ENCODE measurements around the gene TP63.
"Not testable (repeated sequence)": the region's sequence is repeated elsewhere in the genome, so short reads cannot be mapped to it uniquely, and the experiment has no call there.

The TP63 gene

GRCh38 chr3:189655617-189656016 is 24.4 kb downstream of the TP63 start:
- TF ChIP-seq ZNF274 (IDR thresholded peaks at IDR 0.05; ENCODE audit: low read depth, low read length) (no peak), SUZ12 (IDR thresholded peaks at IDR 0.05; ENCODE audit: extremely low read depth, insufficient read depth, insufficient read length) (no peak), YY1 (IDR thresholded peaks at IDR 0.05; ENCODE audit: insufficient read depth, insufficient read length) (no peak)
- no peaks in the 10 kb centered on the region for H3K4me1 ChIP-seq (ENCODE audit: insufficient read depth, insufficient read length)
- H3K27me3 ChIP-seq (ENCODE audit: insufficient read depth, insufficient read length) = no peaks in the 10 kb centered on the region
- H3K9me3 ChIP-seq (ENCODE audit: insufficient read depth, low read length) = peaks cover 11% of the 10 kb centered on the region
- DNase-seq (ENCODE audit: low read depth, low spot score) = no peak
- no peak overlapping the region for H3K9ac ChIP-seq (ENCODE audit: insufficient read length, low read depth)
- no peaks in the 10 kb centered on the region for H3K36me3 ChIP-seq (ENCODE audit: insufficient read depth, insufficient read length, low read length)
- no peak overlapping the region for H3K4me3 ChIP-seq (ENCODE audit: insufficient read length, low read depth)

- H3K4me1 ChIP-seq (ENCODE audit: insufficient read depth, insufficient read length) = no peaks in the 10 kb centered on the region
- H3K36me3 ChIP-seq (ENCODE audit: insufficient read depth, insufficient read length, low read length) = no peaks in the 10 kb centered on the region
- DNase-seq (ENCODE audit: low read depth, low spot score) = no peak
- no peak overlapping the region for H3K9ac ChIP-seq (ENCODE audit: insufficient read length, low read depth)
- H3K4me3 ChIP-seq (ENCODE audit: insufficient read length, low read depth) = no peak overlapping the region
- TF ChIP-seq SUZ12 (IDR thresholded peaks at IDR 0.05; ENCODE audit: extremely low read depth, insufficient read depth, insufficient read length) (no peak), YY1 (IDR thresholded peaks at IDR 0.05; ENCODE audit: insufficient read depth, insufficient read length) (no peak), ZNF274 (IDR thresholded peaks at IDR 0.05; ENCODE audit: low read depth, low read length) (no peak)
- no peaks in the 10 kb centered on the region for H3K27me3 ChIP-seq (ENCODE audit: insufficient read depth, insufficient read length)
- H3K9me3 ChIP-seq (ENCODE audit: insufficient read depth, low read length) = no peaks in the 10 kb centered on the region; the same call in 1 of the 2 replicates
Measured at GRCh38 chr3:189659571-189659970, 28.4 kb downstream of the TP63 start.

GRCh38 chr3:189664311-189664710 is 33.1 kb downstream of the TP63 start:
- H3K4me3 ChIP-seq (ENCODE audit: insufficient read length, low read depth) = no peak overlapping the region
- no peaks in the 10 kb centered on the region for H3K9me3 ChIP-seq (ENCODE audit: insufficient read depth, low read length)
- no peaks in the 10 kb centered on the region for H3K4me1 ChIP-seq (ENCODE audit: insufficient read depth, insufficient read length)
- no peaks in the 10 kb centered on the region for H3K27me3 ChIP-seq (ENCODE audit: insufficient read depth, insufficient read length)
- TF ChIP-seq SUZ12 (IDR thresholded peaks at IDR 0.05; ENCODE audit: extremely low read depth, insufficient read depth, insufficient read length) (no peak), ZNF274 (IDR thresholded peaks at IDR 0.05; ENCODE audit: low read depth, low read length) (no peak), YY1 (IDR thresholded peaks at IDR 0.05; ENCODE audit: insufficient read depth, insufficient read length) (no peak)
- H3K9ac ChIP-seq (ENCODE audit: insufficient read length, low read depth) = no peak overlapping the region
- H3K36me3 ChIP-seq (ENCODE audit: insufficient read depth, insufficient read length, low read length) = no peaks in the 10 kb centered on the region
- DNase-seq (ENCODE audit: low read depth, low spot score) = no peak

- H3K9ac ChIP-seq (ENCODE audit: insufficient read length, low read depth); DNase-seq (ENCODE audit: low read depth, low spot score); H3K9me3 ChIP-seq (ENCODE audit: insufficient read depth, low read length); H3K4me3 ChIP-seq (ENCODE audit: insufficient read length, low read depth); H3K36me3 ChIP-seq (ENCODE audit: insufficient read depth, insufficient read length, low read length); H3K27me3 ChIP-seq (ENCODE audit: insufficient read depth, insufficient read length); H3K4me1 ChIP-seq (ENCODE audit: insufficient read depth, insufficient read length): not testable (repeated sequence)
Measured at GRCh38 chr3:189672346-189672745, 41.2 kb downstream of the TP63 start.

- H3K36me3 ChIP-seq (ENCODE audit: insufficient read depth, insufficient read length, low read length) = no peaks in the 10 kb centered on the region
- no peak for DNase-seq (ENCODE audit: low read depth, low spot score)
- TF ChIP-seq ZNF274 (IDR thresholded peaks at IDR 0.05; ENCODE audit: low read depth, low read length) (no peak), YY1 (IDR thresholded peaks at IDR 0.05; ENCODE audit: insufficient read depth, insufficient read length) (no peak), SUZ12 (IDR thresholded peaks at IDR 0.05; ENCODE audit: extremely low read depth, insufficient read depth, insufficient read length) (no peak)
- H3K4me3 ChIP-seq (ENCODE audit: insufficient read length, low read depth) = no peak overlapping the region
- no peaks in the 10 kb centered on the region for H3K27me3 ChIP-seq (ENCODE audit: insufficient read depth, insufficient read length)
- H3K9ac ChIP-seq (ENCODE audit: insufficient read length, low read depth) = no peak overlapping the region
- no peaks in the 10 kb centered on the region for H3K4me1 ChIP-seq (ENCODE audit: insufficient read depth, insufficient read length)
- H3K9me3 ChIP-seq (ENCODE audit: insufficient read depth, low read length) = no peaks in the 10 kb centered on the region
Measured at GRCh38 chr3:189673535-189673934, 42.3 kb downstream of the TP63 start.

GRCh38 chr3:189674249-189674913 is 43.2 kb downstream of the TP63 start:
- H3K36me3 ChIP-seq (ENCODE audit: insufficient read depth, insufficient read length, low read length) = no peaks in the 10 kb centered on the region
- H3K9me3 ChIP-seq (ENCODE audit: insufficient read depth, low read length) = no peaks in the 10 kb centered on the region
- DNase-seq (ENCODE audit: low read depth, low spot score) = no peak
- no peak overlapping the region for H3K9ac ChIP-seq (ENCODE audit: insufficient read length, low read depth)
- no peaks in the 10 kb centered on the region for H3K4me1 ChIP-seq (ENCODE audit: insufficient read depth, insufficient read length)
- no peak overlapping the region for H3K4me3 ChIP-seq (ENCODE audit: insufficient read length, low read depth)
- no peak for TF ChIP-seq ZNF274 (IDR thresholded peaks at IDR 0.05; ENCODE audit: low read depth, low read length)
- TF ChIP-seq SUZ12 (IDR thresholded peaks at IDR 0.05; ENCODE audit: extremely low read depth, insufficient read depth, insufficient read length) = no peak
- TF ChIP-seq YY1 (IDR thresholded peaks at IDR 0.05; ENCODE audit: insufficient read depth, insufficient read length) = no peak
- H3K27me3 ChIP-seq (ENCODE audit: insufficient read depth, insufficient read length) = no peaks in the 10 kb centered on the region

GRCh38 chr3:189677667-189678066 is 46.5 kb downstream of the TP63 start:
- no peaks in the 10 kb centered on the region for H3K36me3 ChIP-seq (ENCODE audit: insufficient read depth, insufficient read length, low read length)
- TF ChIP-seq YY1 (IDR thresholded peaks at IDR 0.05; ENCODE audit: insufficient read depth, insufficient read length) (no peak), SUZ12 (IDR thresholded peaks at IDR 0.05; ENCODE audit: extremely low read depth, insufficient read depth, insufficient read length) (no peak), ZNF274 (IDR thresholded peaks at IDR 0.05; ENCODE audit: low read depth, low read length) (no peak)
- no peaks in the 10 kb centered on the region for H3K9me3 ChIP-seq (ENCODE audit: insufficient read depth, low read length)
- no peaks in the 10 kb centered on the region for H3K27me3 ChIP-seq (ENCODE audit: insufficient read depth, insufficient read length)
- DNase-seq (ENCODE audit: low read depth, low spot score) = no peak
- H3K9ac ChIP-seq (ENCODE audit: insufficient read length, low read depth) = no peak overlapping the region
- H3K4me3 ChIP-seq (ENCODE audit: insufficient read length, low read depth) = no peak overlapping the region
- no peaks in the 10 kb centered on the region for H3K4me1 ChIP-seq (ENCODE audit: insufficient read depth, insufficient read length)
